Transverse colon (tissue), 4 donors: ENCODE measurements around the gene SLC28A3. TPM values are rescaled to one million over a fixed set of nuclear protein-coding genes. Genes with fewer than 3 reads are reported as not detected.

Experiments
- DNase-seq: peaks from one replicate; pipeline ENCODE4 v3.0.0-alpha.2; 2019
- H3K27ac ChIP-seq, 4 donors: fragments of 200-600 bp; sonication (generic); 2 replicates each; pipeline ENCODE4 v1.5.1; 2016 to 2018; ENCODE audit warnings: inconsistent platforms in 4 of 4
- H3K27me3 ChIP-seq: fragments of 200-600 bp; sonication (generic); 2 replicates; pipeline ENCODE4 v1.5.1; 2017; ENCODE audit warnings: inconsistent platforms
- H3K36me3 ChIP-seq, 4 donors: fragments of 200-600 bp; sonication (generic); 2 replicates each; pipeline ENCODE4 v1.5.1; 2017 to 2019; ENCODE audit warnings: inconsistent platforms in 4 of 4
- H3K4me1 ChIP-seq, 4 donors: fragments of 200-600 bp; sonication (generic); 2 replicates each; pipeline ENCODE4 v1.5.1; 2017 to 2020; ENCODE audit warnings: inconsistent platforms in 4 of 4
- H3K4me3 ChIP-seq, 4 donors: fragments of 200-600 bp; sonication (generic); 1 replicate in 1 of 4; 2 replicates in 3 of 4; pipeline versions ENCODE4 v1.5.1 to v1.6.1; 2017 to 2019; ENCODE audit warnings: inconsistent platforms in 4 of 4
- H3K9me3 ChIP-seq, 2 donors: fragments of 200-600 bp; sonication (generic); 2 replicates each; pipeline ENCODE4 v1.5.1; 2017 to 2019; ENCODE audit warnings: inconsistent platforms in 2 of 2
- CTCF ChIP-seq, 5 experiments: fragments of 200-600 bp in 3 of 5; fragments of 450-650 bp in 2 of 5; sonication (generic) in 3 of 5; IDR thresholded peaks; 1 replicate in 2 of 5; 2 replicates in 3 of 5; pipeline ENCODE4 v1.5.1; 2016 to 2017; ENCODE audit warnings: antibody characterized with exemption in 5 of 5, inconsistent platforms in 3 of 5, mild to moderate bottlenecking in 2 of 5, moderate library complexity in 1 of 5
- EP300 ChIP-seq: sonication (generic); formaldehyde crosslinking; IDR thresholded peaks from one replicate; pipeline ENCODE4 v1.6.1; 2017; ENCODE audit warnings: antibody characterized with exemption, low read depth
- POLR2A ChIP-seq: fragments of 450-650 bp; IDR thresholded peaks from one replicate; pipeline ENCODE4 v1.6.1; 2016; ENCODE audit warnings: antibody characterized with exemption, mild to moderate bottlenecking, moderate library complexity
- POLR2AphosphoS5 ChIP-seq, 3 donors: sonication (generic); formaldehyde crosslinking; IDR thresholded peaks; one replicate each; pipeline ENCODE4 v1.6.1; 2016; ENCODE audit warnings: antibody characterized with exemption in 3 of 3
- WGBS, 2 donors: methylation state at CpG; one replicate each; pipeline ENCODE4 v1.1.5; 2018; ENCODE audit warnings: low coverage in 1 of 2; 5-methylcytosine and 5-hydroxymethylcytosine counted together
- in situ Hi-C, 4 donors: fragments of 200-750 bp; cut with MboI; loops; one replicate each; pipeline versions ENCODE4 v1.15.0 to v1.15.1; 2017; ENCODE audit warnings: low sequenced_read_pairs in 3 of 4, low pct_ligation_motif_present in 1 of 4, low pct_unique_long_range_greater_than_20kb in 1 of 4
- intact Hi-C: fragments of 100-400 bp; cut with DNase I; formaldehyde crosslinking; loops from one replicate; pipeline ENCODE4 v1.15.1; 2023; ENCODE audit warnings: low total_unique reads
- total RNA-seq, 4 donors: library from RNA; depleted of rRNA; stranded (reverse); fragments of >200 nt; gene quantifications; one replicate each; pipeline ENCODE4 v1.1.0, GENCODE V29; 2016

The SLC28A3 gene
- total RNA-seq, 4 donors from 2014 or later = 0.16 to 1.2 (median 0.41) TPM; not detected in 1

GRCh38 chr9:84361645-84362044, 21.1 kb upstream of the SLC28A3 start:
- H3K4me3 ChIP-seq = no peak overlapping the region
- H3K9me3 ChIP-seq = no peaks in the 10 kb centered on the region
- DNase-seq = no peak
- 77 to 85% methylated on average over 5 to 6 of the region's 6 CpGs for WGBS, 2 donors
- in situ Hi-C loops (no loop called here), intact Hi-C loops (no loop called here)
- no peak for TF ChIP-seq EP300
- no peak for TF ChIP-seq POLR2AphosphoS5 (IDR thresholded peaks at IDR 0.05)
- no peak for TF ChIP-seq POLR2A
- no peak for TF ChIP-seq CTCF (IDR thresholded peaks at IDR 0.05)
- no peaks in the 10 kb centered on the region for H3K4me1 ChIP-seq
- no peaks in the 10 kb centered on the region for H3K27me3 ChIP-seq
- no peak overlapping the region for H3K27ac ChIP-seq
- H3K36me3 ChIP-seq = no peaks in the 10 kb centered on the region

- DNase-seq = no peak
- H3K27me3 ChIP-seq = no peaks in the 10 kb centered on the region
- H3K4me1 ChIP-seq = no peaks in the 10 kb centered on the region
- 82 to 89% methylated on average over 3 of the region's 3 CpGs for WGBS, 2 donors
- intact Hi-C loops = no loop called here
- no peak overlapping the region for H3K4me3 ChIP-seq
- H3K27ac ChIP-seq = no peak overlapping the region
- no peaks in the 10 kb centered on the region for H3K9me3 ChIP-seq
- H3K36me3 ChIP-seq = no peaks in the 10 kb centered on the region
- TF ChIP-seq POLR2A (no peak), EP300 (no peak), POLR2AphosphoS5 (IDR thresholded peaks at IDR 0.05) (no peak), CTCF (IDR thresholded peaks at IDR 0.05) (no peak)
- in situ Hi-C loops = no loop called here
Observed at GRCh38 chr9:84357275-84357674, 16.7 kb upstream of the SLC28A3 start.

- H3K9me3 ChIP-seq = no peaks in the 10 kb centered on the region
- WGBS, 2 donors = 94% methylated on average over 1 of the region's 1 CpG; no CpG with 5 or more reads in 1 of the 2 donors
Observed at GRCh38 chr9:84354035-84354434, 13.5 kb upstream of the SLC28A3 start.

GRCh38 chr9:84349671-84350070, 9.1 kb upstream of the SLC28A3 start:
- in situ Hi-C loops = no loop called here
- intact Hi-C loops = no loop called here
- Histone ChIP-seq H3K4me3 (no peak overlapping the region), H3K27me3 (no peaks in the 10 kb centered on the region), H3K27ac (no peak overlapping the region), H3K4me1 (no peaks in the 10 kb centered on the region), H3K36me3 (no peaks in the 10 kb centered on the region), H3K9me3 (no peaks in the 10 kb centered on the region)
- 63 to 67% methylated on average over 1 of the region's 1 CpG for WGBS, 2 donors
- no peak for DNase-seq
- TF ChIP-seq POLR2AphosphoS5 (IDR thresholded peaks at IDR 0.05) (no peak), POLR2A (no peak), CTCF (IDR thresholded peaks at IDR 0.05) (no peak), EP300 (no peak)

More at GRCh38 chr9:84354035-84354434, 13.5 kb upstream of the SLC28A3 start:
- H3K4me1 ChIP-seq = no peaks in the 10 kb centered on the region
- H3K27ac ChIP-seq = no peak overlapping the region
- no peaks in the 10 kb centered on the region for H3K36me3 ChIP-seq
- intact Hi-C loops (no loop called here), in situ Hi-C loops (no loop called here)
- H3K4me3 ChIP-seq = no peak overlapping the region
- DNase-seq = no peak
- TF ChIP-seq POLR2AphosphoS5 (IDR thresholded peaks at IDR 0.05) = no peak
- no peak for TF ChIP-seq CTCF (IDR thresholded peaks at IDR 0.05)
- TF ChIP-seq EP300 = no peak
- no peak for TF ChIP-seq POLR2A
- no peaks in the 10 kb centered on the region for H3K27me3 ChIP-seq
